Fibroblast of lung (primary cell): Measurements from ENCODE around the gene ICOSLG. TPM values are rescaled to one million over a fixed set of nuclear protein-coding genes. Genes with fewer than 3 reads are reported as not detected.
"Not testable (repeated sequence)": the region's sequence is repeated elsewhere in the genome, so short reads cannot be mapped to it uniquely, and the experiment has no call there.

ENCODE experiments used
- DNase-seq, 2 donors: peaks; one replicate each; pipeline versions ENCODE4 v3.0.0 to v3.0.0-alpha.2; 2010; ENCODE audit warnings: low read depth in 2 of 2
- H2AFZ ChIP-seq: 2 replicates; pipeline ENCODE4 v1.5.1; 2012; ENCODE audit warnings: low read length, control low read depth, inconsistent platforms
- H3K27ac ChIP-seq: 2 replicates; pipeline ENCODE4 v1.5.1; 2011; ENCODE audit warnings: low read length, control low read depth; ENCODE audit not compliant: insufficient read depth
- H3K27me3 ChIP-seq: 2 replicates; pipeline ENCODE4 v1.5.1; 2011; ENCODE audit warnings: mild to moderate bottlenecking, low read length; ENCODE audit not compliant: control insufficient read depth, insufficient read depth
- H3K36me3 ChIP-seq: 2 replicates; pipeline ENCODE4 v1.5.1; 2011; ENCODE audit warnings: low read length; ENCODE audit not compliant: control insufficient read depth, insufficient read depth
- H3K4me1 ChIP-seq: 2 replicates; pipeline ENCODE4 v1.5.1; 2011; ENCODE audit warnings: low read length; ENCODE audit not compliant: control insufficient read depth, insufficient read depth; ENCODE audit errors: extremely low read depth
- H3K4me2 ChIP-seq: 2 replicates; pipeline ENCODE4 v1.5.1; 2011; ENCODE audit warnings: low read length, control low read depth; ENCODE audit not compliant: insufficient read depth; ENCODE audit errors: extremely low read depth
- H3K4me3 ChIP-seq, 4 experiments: fragments of 200-600 bp in 1 of 4; sonication (generic) in 1 of 4; replicated peaks in 1 of 4; 2 replicates each; pipeline ENCODE4 v1.5.1; 2011 to 2016; ENCODE audit warnings: low read length in 4 of 4, low read depth in 3 of 4, mild to moderate bottlenecking in 3 of 4, control low read depth in 2 of 4, inconsistent platforms in 1 of 4, mixed read lengths in 1 of 4; ENCODE audit not compliant: insufficient read depth in 1 of 4; ENCODE audit errors: control extremely low read depth in 1 of 4
- H3K79me2 ChIP-seq: 2 replicates; pipeline ENCODE4 v1.5.1; 2012; ENCODE audit warnings: mild to moderate bottlenecking, low read length, inconsistent platforms; ENCODE audit not compliant: control insufficient read depth, insufficient read depth
- H3K9ac ChIP-seq: 2 replicates; pipeline ENCODE4 v1.5.1; 2011; ENCODE audit warnings: mild to moderate bottlenecking, low read length, control low read depth; ENCODE audit not compliant: insufficient read depth
- H3K9me3 ChIP-seq: 2 replicates; pipeline ENCODE4 v1.5.1; 2012; ENCODE audit warnings: low read depth, low read length; ENCODE audit not compliant: control insufficient read depth, insufficient read depth
- H4K20me1 ChIP-seq: 2 replicates; pipeline ENCODE4 v1.5.1; 2011; ENCODE audit warnings: low read length; ENCODE audit not compliant: control insufficient read depth, insufficient read depth; ENCODE audit errors: extremely low read depth
- polyA plus RNA-seq, 2 donors: library from polyadenylated mRNA; depleted of rRNA in 1 of 2; stranded (reverse) in 1 of 2; unstranded in 1 of 2; fragments of >200 nt; gene quantifications; 2 replicates each; pipeline ENCODE4 v1.2.1, GENCODE V29; 2011 to 2012; ENCODE audit warnings: missing spikeins in 1 of 2
- total RNA-seq: library from RNA; depleted of rRNA; stranded (reverse); fragments of >200 nt; gene quantifications from 2 replicates; pipeline ENCODE4 v1.2.1, GENCODE V29; 2014

ICOSLG gene
- total and polyA plus RNA-seq, 2 donors (not counting 1 experiment from before 2014, with no cell fraction given): under 0.01 TPM; not detected in 1

DNA sequence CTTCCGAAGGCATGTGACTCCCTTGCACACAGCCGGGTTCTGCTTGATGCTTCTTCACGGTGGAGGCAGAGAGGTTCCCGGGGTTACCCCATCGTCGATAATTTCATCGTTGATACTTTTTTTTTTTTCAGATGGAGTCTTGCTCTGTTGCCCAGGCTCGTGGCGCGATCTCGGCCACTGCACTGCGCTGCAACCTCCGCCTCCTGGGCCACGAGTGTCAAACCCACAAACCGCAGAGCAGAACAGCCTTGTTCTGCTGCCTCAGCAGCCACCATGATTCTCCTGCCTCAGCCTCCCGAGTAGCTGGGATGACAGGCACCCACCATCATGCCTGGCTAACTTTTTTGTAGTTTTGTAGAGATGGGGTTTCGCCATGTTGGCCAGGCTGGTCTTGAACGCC, 20.1 kb downstream of the ICOSLG start:
- not testable (repeated sequence) for H4K20me1 ChIP-seq, H3K4me2 ChIP-seq, H3K79me2 ChIP-seq, H3K9me3 ChIP-seq, H2AFZ ChIP-seq, H3K27me3 ChIP-seq, H3K9ac ChIP-seq, H3K4me3 ChIP-seq, H3K4me1 ChIP-seq, H3K27ac ChIP-seq, DNase-seq, H3K36me3 ChIP-seq

GRCh38 chr21:44218461-44218860, 22.3 kb downstream of the ICOSLG start:
- H3K27me3 ChIP-seq, DNase-seq, H3K36me3 ChIP-seq, H3K4me1 ChIP-seq, H4K20me1 ChIP-seq, H3K9me3 ChIP-seq, H3K79me2 ChIP-seq, H3K9ac ChIP-seq, H2AFZ ChIP-seq, H3K4me3 ChIP-seq, H3K27ac ChIP-seq, H3K4me2 ChIP-seq: not testable (repeated sequence)

GRCh38 chr21:44211978-44212377, 28.8 kb downstream of the ICOSLG start:
- not testable (repeated sequence) for H4K20me1 ChIP-seq, H3K36me3 ChIP-seq, H3K4me3 ChIP-seq, H3K9ac ChIP-seq, H3K27me3 ChIP-seq, H3K27ac ChIP-seq, H3K4me1 ChIP-seq, H3K9me3 ChIP-seq, H3K4me2 ChIP-seq, DNase-seq, H2AFZ ChIP-seq, H3K79me2 ChIP-seq

GRCh38 chr21:44211574-44211973, 29.2 kb downstream of the ICOSLG start:
- not testable (repeated sequence) for H4K20me1 ChIP-seq, H3K4me1 ChIP-seq, H3K4me3 ChIP-seq, H3K79me2 ChIP-seq, DNase-seq, H3K4me2 ChIP-seq, H3K9ac ChIP-seq, H3K9me3 ChIP-seq, H3K27ac ChIP-seq, H2AFZ ChIP-seq, H3K27me3 ChIP-seq, H3K36me3 ChIP-seq

- not testable (repeated sequence) for H3K27me3 ChIP-seq, H3K79me2 ChIP-seq, H3K36me3 ChIP-seq, H3K9ac ChIP-seq, H3K4me1 ChIP-seq, H3K27ac ChIP-seq, H3K4me3 ChIP-seq, H3K9me3 ChIP-seq, H4K20me1 ChIP-seq, H3K4me2 ChIP-seq, DNase-seq, H2AFZ ChIP-seq
Observed at GRCh38 chr21:44207860-44208646, 32.7 kb downstream of the ICOSLG start.

- H3K27me3 ChIP-seq, H4K20me1 ChIP-seq, H3K79me2 ChIP-seq, H3K27ac ChIP-seq, H3K9ac ChIP-seq, H2AFZ ChIP-seq, H3K36me3 ChIP-seq, DNase-seq, H3K4me3 ChIP-seq, H3K4me1 ChIP-seq, H3K4me2 ChIP-seq, H3K9me3 ChIP-seq: not testable (repeated sequence)
Observed at GRCh38 chr21:44206698-44207676, 33.8 kb downstream of the ICOSLG start.
